PC-3 (cell line): ENCODE results near the gene HGD. TPM values are rescaled to one million over a fixed set of nuclear protein-coding genes. Genes with fewer than 3 reads are reported as not detected.
"Not testable (repeated sequence)": the region's sequence is repeated elsewhere in the genome, so short reads cannot be mapped to it uniquely, and the experiment has no call there.

ENCODE experiments used
- ATAC-seq: fragments of 200-7000 bp; cut with Tn5 transposase; 2 replicates; pipeline ENCODE4 v1.9.1; 2020; ENCODE audit warnings: mild to moderate bottlenecking, moderate library complexity
- BruUV-seq: library from RNA; stranded (reverse); fragments of 400-500 nt; replicated peaks from 2 replicates; lab custom pipeline; 2021; lab: Mats Ljungman, UMichigan
- CTCF ChIA-PET: fragments of 300-600 bp; sonication (Branson Sonifier 250); formaldehyde crosslinking; loops from one replicate; lab custom pipeline; 2022; ENCODE audit warnings: antibody characterized with exemption; lab: Charles Lee
- POLR2A ChIA-PET: fragments of 300-600 bp; sonication (Branson Sonifier 250); formaldehyde crosslinking; loops from one replicate; lab custom pipeline; 2022; ENCODE audit warnings: antibody characterized with exemption; ENCODE audit not compliant: unreplicated experiment; lab: Charles Lee
- DNase-seq: peaks from one replicate; pipeline ENCODE4 v3.0.0-alpha.2; 2015
- H2AFZ ChIP-seq: fragments of 300-600 bp; sonication (generic); 2 replicates; pipeline ENCODE4 v1.6.0; 2016; ENCODE audit warnings: antibody characterized with exemption, low read length
- H3F3A ChIP-seq: fragments of 300-600 bp; sonication (generic); one replicate; pipeline ENCODE4 v1.6.0; 2017; ENCODE audit warnings: antibody characterized with exemption, low read length, control low read depth, mild to moderate bottlenecking; ENCODE audit not compliant: unreplicated experiment
- H3K27ac ChIP-seq: fragments of 300-600 bp; sonication (generic); 2 replicates; pipeline ENCODE4 v1.5.1; 2016; ENCODE audit warnings: mild to moderate bottlenecking, low read length
- H3K27me3 ChIP-seq: fragments of 300-600 bp; sonication (generic); 2 replicates; pipeline ENCODE4 v1.6.1; 2016; ENCODE audit warnings: low read length, mixed read lengths
- H3K36me3 ChIP-seq: fragments of 300-600 bp; sonication (generic); 2 replicates; pipeline ENCODE4 v1.6.1; 2016; ENCODE audit warnings: low read depth, mixed run types, low read length, mixed read lengths
- H3K4me1 ChIP-seq: fragments of 300-600 bp; sonication (generic); 2 replicates; pipeline ENCODE4 v1.5.1; 2016; ENCODE audit warnings: low read length; ENCODE audit not compliant: insufficient read depth
- H3K4me2 ChIP-seq: fragments of 300-600 bp; sonication (generic); 2 replicates; pipeline ENCODE4 v1.6.0; 2016; ENCODE audit warnings: low read length
- H3K4me3 ChIP-seq: fragments of 300-600 bp; sonication (generic); 2 replicates; pipeline ENCODE4 v1.5.1; 2016; ENCODE audit warnings: mild to moderate bottlenecking, low read length, mixed read lengths
- H3K79me2 ChIP-seq: fragments of 300-600 bp; sonication (generic); 2 replicates; pipeline ENCODE4 v1.6.1; 2017; ENCODE audit warnings: low read length, mixed read lengths
- H3K9ac ChIP-seq: fragments of 300-600 bp; sonication (generic); 2 replicates; pipeline ENCODE4 v1.6.0; 2016; ENCODE audit warnings: mild to moderate bottlenecking, low read length
- H3K9me2 ChIP-seq: fragments of 300-600 bp; sonication (generic); replicated peaks from 2 replicates; pipeline ENCODE4 v1.6.1; 2016; ENCODE audit warnings: mixed run types, low read length, mixed read lengths
- H3K9me3 ChIP-seq: fragments of 300-600 bp; sonication (generic); 2 replicates; pipeline ENCODE4 v1.6.1; 2016; ENCODE audit warnings: low read length, mixed read lengths
- H4K20me1 ChIP-seq: fragments of 300-600 bp; sonication (generic); 2 replicates; pipeline ENCODE4 v1.6.1; 2016; ENCODE audit warnings: low read length, mixed read lengths
- CTCF ChIP-seq: fragments of 300-600 bp; sonication (generic); conservative IDR thresholded peaks from 2 replicates; pipeline ENCODE4 v1.5.1; 2017; ENCODE audit warnings: antibody characterized with exemption, low read depth, mild to moderate bottlenecking, low read length
- EZH2 ChIP-seq: fragments of 300-600 bp; sonication (generic); IDR thresholded peaks from one replicate; pipeline ENCODE4 v1.6.1; 2017; ENCODE audit warnings: antibody characterized with exemption, mild to moderate bottlenecking, low read length; ENCODE audit not compliant: unreplicated experiment
- EZH2phosphoT487 ChIP-seq: fragments of 300-600 bp; sonication (generic); IDR thresholded peaks from 2 replicates; pipeline ENCODE4 v1.6.1; 2018; ENCODE audit warnings: mild to moderate bottlenecking, antibody characterized with exemption, low read length, borderline replicate concordance
- intact Hi-C: fragments of 100-400 bp; cut with micrococcal nuclease; formaldehyde crosslinking; loops from 2 replicates; pipeline ENCODE4 v1.9.0; 2023
- total RNA-seq: library from RNA; depleted of rRNA; stranded (reverse); fragments of >200 nt; gene quantifications from 2 replicates; pipeline ENCODE4 v1.2.3, GENCODE V29; 2014

Gene HGD
- total RNA-seq, 1 experiment from 2014 or later, result 0.11 TPM

DNA sequence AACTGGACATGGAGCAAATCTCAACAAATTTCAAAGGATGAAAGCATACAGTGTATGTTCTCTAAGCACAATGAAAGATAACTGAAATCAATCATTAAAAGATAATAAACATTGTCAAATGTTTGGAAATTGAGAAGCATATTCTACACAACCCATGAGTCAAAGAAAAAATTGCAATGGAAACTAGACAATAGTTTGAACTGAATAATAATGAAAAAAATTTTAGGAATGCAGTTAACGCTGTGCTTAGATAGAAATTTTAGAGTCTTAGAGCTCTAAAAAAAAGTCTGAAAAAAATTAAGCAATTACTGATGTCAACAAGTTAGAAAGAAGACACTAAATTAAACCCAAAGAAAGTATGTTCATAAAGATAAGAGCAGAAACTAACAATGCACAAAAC is 44.8 kb upstream of the HGD start:
- no peak for TF ChIP-seq CTCF
- TF ChIP-seq EZH2, result no peak
- TF ChIP-seq EZH2phosphoT487, result no peak
- Histone ChIP-seq H4K20me1 (no peaks in the 10 kb centered on the region), H3K36me3 (no peaks in the 10 kb centered on the region), H3K9ac (no peak overlapping the region), H3K9me3 (no peaks in the 10 kb centered on the region), H3K4me2 (no peak overlapping the region), H3K4me3 (no peak overlapping the region), H3F3A (no peaks in the 10 kb centered on the region), H3K27ac (no peak overlapping the region), H3K4me1 (no peaks in the 10 kb centered on the region), H3K9me2 (no peaks in the 10 kb centered on the region), H2AFZ (no peak overlapping the region), H3K27me3 (no peaks in the 10 kb centered on the region), H3K79me2 (no peaks in the 10 kb centered on the region)
- ChIA-PET POLR2A (no interaction called here), CTCF (no interaction called here)
- BruUV-seq, result no TSS peak
- ATAC-seq, result no peak
- intact Hi-C loops, result no loop called here
- no peak for DNase-seq

GRCh38 chr3:120719167-120719834 is 37.3 kb upstream of the HGD start:
- H3K9me3 ChIP-seq, POLR2A ChIA-PET, H2AFZ ChIP-seq, ATAC-seq, H3K79me2 ChIP-seq, H3K4me2 ChIP-seq, H4K20me1 ChIP-seq, intact Hi-C loops, H3K9me2 ChIP-seq, H3F3A ChIP-seq, DNase-seq, CTCF ChIA-PET, H3K36me3 ChIP-seq, H3K4me1 ChIP-seq, H3K9ac ChIP-seq, BruUV-seq, H3K27ac ChIP-seq, H3K27me3 ChIP-seq, H3K4me3 ChIP-seq: not testable (repeated sequence)

DNA sequence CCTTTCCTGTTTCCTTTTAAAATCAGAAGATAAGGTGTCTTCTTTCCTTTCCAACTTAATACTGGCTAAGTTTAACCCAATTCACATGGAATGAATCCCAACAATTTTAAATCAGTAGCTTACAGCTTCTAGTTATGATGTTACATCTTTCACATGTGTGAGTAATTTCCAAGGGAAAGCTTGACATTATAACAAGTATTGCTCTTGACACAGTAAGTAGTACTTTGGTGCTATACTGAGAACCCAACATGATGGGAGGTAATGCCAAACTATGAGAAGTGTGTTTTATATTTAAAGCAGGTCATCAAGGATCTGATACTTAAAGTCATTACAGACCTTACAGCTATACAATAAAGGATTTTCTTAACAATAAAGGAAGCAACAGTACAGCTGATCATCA is 31.2 kb upstream of the HGD start:
- Histone ChIP-seq H3K9ac (no peak overlapping the region), H3K4me3 (no peak overlapping the region), H2AFZ (no peak overlapping the region), H3K9me2 (no peaks in the 10 kb centered on the region), H3K27me3 (no peaks in the 10 kb centered on the region), H3K79me2 (no peaks in the 10 kb centered on the region), H3K27ac (no peak overlapping the region), H3K4me1 (no peaks in the 10 kb centered on the region), H3K4me2 (no peak overlapping the region), H3K9me3 (no peaks in the 10 kb centered on the region), H3K36me3 (no peaks in the 10 kb centered on the region), H3F3A (no peaks in the 10 kb centered on the region), H4K20me1 (no peaks in the 10 kb centered on the region)
- intact Hi-C loops, result no loop called here
- ChIA-PET CTCF (no interaction called here), POLR2A (interaction anchor here (0.6 kb wide), 1 partner anchor 1915 kb away, joined by 5 read pairs; no protein-coding TSS in a partner anchor)
- no TSS peak for BruUV-seq
- ATAC-seq, result no peak
- no peak for TF ChIP-seq CTCF
- no peak for TF ChIP-seq EZH2phosphoT487
- TF ChIP-seq EZH2, result no peak
- no peak for DNase-seq
